Measurements from ENCODE around the gene NFXL1. TPM values are rescaled to one million over a fixed set of nuclear protein-coding genes. Genes with fewer than 3 reads are reported as not detected.

The NFXL1 gene
- total and polyA plus RNA-seq, 10 of the 15 experiments (the other 5 are each of a cell fraction or from before 2014, with no cell fraction given), result 8.1 to 16.5 (median 13.1) TPM

DNA sequence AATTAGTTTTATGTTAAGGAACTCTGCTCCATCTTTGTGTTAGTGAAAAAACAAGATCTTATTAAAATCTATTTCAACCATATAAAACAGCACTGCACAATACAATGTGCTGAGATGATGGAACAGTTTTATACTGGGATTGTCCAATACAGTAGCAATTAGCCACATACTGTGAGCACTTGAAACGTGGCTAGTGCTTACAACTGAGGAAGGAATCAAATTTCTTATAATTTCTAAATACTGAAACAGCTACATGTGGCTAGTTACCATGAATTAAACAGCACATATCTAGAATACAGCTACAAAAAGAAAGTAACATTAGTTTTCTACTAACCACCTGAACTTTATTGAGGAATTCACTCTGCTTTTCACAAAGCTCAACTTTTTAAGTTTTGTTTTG lies 14.7 kb downstream of the NFXL1 start:
- TF ChIP-seq ZNF217 (IDR thresholded peaks at IDR 0.05) (no peak), KLF5 (IDR thresholded peaks at IDR 0.05; ENCODE audit: partially characterized antibody) (no peak), POU2F2 (IDR thresholded peaks at IDR 0.05; ENCODE audit: borderline replicate concordance, low read depth, low read length) (no peak), SRF (IDR thresholded peaks at IDR 0.05; ENCODE audit: low read depth in 2 of 2, low read length in 2 of 2) (no peak), JUND (IDR thresholded peaks at IDR 0.05; ENCODE audit: low read depth, low read length) (no peak), EP300 (IDR thresholded peaks at IDR 0.05; ENCODE audit: borderline replicate concordance in 1 of 2, control insufficient read depth in 1 of 2, low read depth in 2 of 2, low read length in 2 of 2) (no peak), SUPT20H (IDR thresholded peaks at IDR 0.05; ENCODE audit: borderline replicate concordance, control insufficient read depth, low read depth, low read length) (no peak), WRNIP1 (IDR thresholded peaks at IDR 0.05; ENCODE audit: borderline replicate concordance, low read depth, low read length) (no peak), ZNF274 (IDR thresholded peaks at IDR 0.05; ENCODE audit: insufficient read depth, insufficient read length) (no peak), BACH1 (IDR thresholded peaks at IDR 0.05; ENCODE audit: borderline replicate concordance) (no peak)
- TF ChIP-seq, protein P1, sequence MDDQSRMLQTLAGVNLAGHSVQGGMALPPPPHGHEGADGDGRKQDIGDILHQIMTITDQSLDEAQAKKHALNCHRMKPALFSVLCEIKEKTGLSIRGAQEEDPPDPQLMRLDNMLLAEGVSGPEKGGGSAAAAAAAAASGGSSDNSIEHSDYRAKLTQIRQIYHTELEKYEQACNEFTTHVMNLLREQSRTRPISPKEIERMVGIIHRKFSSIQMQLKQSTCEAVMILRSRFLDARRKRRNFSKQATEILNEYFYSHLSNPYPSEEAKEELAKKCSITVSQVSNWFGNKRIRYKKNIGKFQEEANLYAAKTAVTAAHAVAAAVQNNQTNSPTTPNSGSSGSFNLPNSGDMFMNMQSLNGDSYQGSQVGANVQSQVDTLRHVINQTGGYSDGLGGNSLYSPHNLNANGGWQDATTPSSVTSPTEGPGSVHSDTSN (IDR thresholded peaks at IDR 0.05; ENCODE audit: insufficient replicate concordance, low read depth, low read length), result no peak
- TF ChIP-seq, protein P2, sequence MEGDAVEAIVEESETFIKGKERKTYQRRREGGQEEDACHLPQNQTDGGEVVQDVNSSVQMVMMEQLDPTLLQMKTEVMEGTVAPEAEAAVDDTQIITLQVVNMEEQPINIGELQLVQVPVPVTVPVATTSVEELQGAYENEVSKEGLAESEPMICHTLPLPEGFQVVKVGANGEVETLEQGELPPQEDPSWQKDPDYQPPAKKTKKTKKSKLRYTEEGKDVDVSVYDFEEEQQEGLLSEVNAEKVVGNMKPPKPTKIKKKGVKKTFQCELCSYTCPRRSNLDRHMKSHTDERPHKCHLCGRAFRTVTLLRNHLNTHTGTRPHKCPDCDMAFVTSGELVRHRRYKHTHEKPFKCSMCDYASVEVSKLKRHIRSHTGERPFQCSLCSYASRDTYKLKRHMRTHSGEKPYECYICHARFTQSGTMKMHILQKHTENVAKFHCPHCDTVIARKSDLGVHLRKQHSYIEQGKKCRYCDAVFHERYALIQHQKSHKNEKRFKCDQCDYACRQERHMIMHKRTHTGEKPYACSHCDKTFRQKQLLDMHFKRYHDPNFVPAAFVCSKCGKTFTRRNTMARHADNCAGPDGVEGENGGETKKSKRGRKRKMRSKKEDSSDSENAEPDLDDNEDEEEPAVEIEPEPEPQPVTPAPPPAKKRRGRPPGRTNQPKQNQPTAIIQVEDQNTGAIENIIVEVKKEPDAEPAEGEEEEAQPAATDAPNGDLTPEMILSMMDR (IDR thresholded peaks at IDR 0.05 in 2 of 3, conservative IDR thresholded peaks at IDR 0.05 in 1 of 3; ENCODE audit: control insufficient read depth in 2 of 3, extremely low read depth in 1 of 3, insufficient read depth in 1 of 3, low read depth in 3 of 3, low read length in 3 of 3), result no peak
- ChIA-PET SMC1A (ENCODE audit: uncharacterized antibody, unreplicated experiment) (interaction anchor here (1.1 kb wide), 1 partner anchor 8 kb away, joined by 4 read pairs; no protein-coding TSS in a partner anchor), POLR2A (no interaction called here), RAD21 (ENCODE audit: unreplicated experiment) (no interaction called here), CTCF (interaction anchor here (1.3 kb wide), 1 partner anchor 60 kb away, joined by 3 read pairs; no protein-coding TSS in a partner anchor)
- Histone ChIP-seq H3K4me2 (ENCODE audit: control insufficient read depth, insufficient read depth) (no peak overlapping the region), H3K27me3 (replicated peaks in 1 of 2; ENCODE audit: control insufficient read depth in 2 of 2, insufficient read depth in 2 of 2, low read length in 1 of 2) (no peaks in the 10 kb centered on the region), H3K4me1 (ENCODE audit: control insufficient read depth, insufficient read depth, low read length) (no peaks in the 10 kb centered on the region), H3K4me3 (no peak overlapping the region), H3K27ac (ENCODE audit: control insufficient read depth, insufficient read depth) (no peak overlapping the region), H3K36me3 (ENCODE audit: control insufficient read depth in 2 of 2, insufficient read depth in 2 of 2, low read length in 1 of 2) (peaks cover 0 to 18% of the 10 kb centered on the region in 2 experiments), H3K9ac (ENCODE audit: control insufficient read depth, insufficient read depth, low read length) (no peak overlapping the region), H4K20me1 (ENCODE audit: control insufficient read depth, insufficient read depth) (no peaks in the 10 kb centered on the region), H3K9me3 (replicated peaks; ENCODE audit: control insufficient read depth, insufficient read depth, low read length) (no peaks in the 10 kb centered on the region), H3K79me2 (ENCODE audit: control insufficient read depth, insufficient read depth, low read length) (no peaks in the 10 kb centered on the region; the same call in 1 of the 2 replicates), H2AFZ (ENCODE audit: control insufficient read depth, low read depth, low read length) (no peak overlapping the region)
- ATAC-seq (no peak), DNase-seq (ENCODE audit: low read depth, low spot score) (no peak), FAIRE-seq (no peak)
- intact Hi-C loops (cut with micrococcal nuclease; ENCODE audit: unreplicated experiment), result no loop called here
- BruUV-seq (replicated peaks), result no TSS peak
- in situ Hi-C loops (cut with MboI), result no loop called here
- WGBS (ENCODE audit: insufficient coverage, insufficient replicate concordance, low lambda C conversion rate, missing lambda C conversion rate), result 96% methylated on average over 1 of the region's 1 CpG
